ENCODE measurements around the gene MOAP1. TPM values are rescaled to one million over a fixed set of nuclear protein-coding genes. Genes with fewer than 3 reads are reported as not detected.
"Not testable (repeated sequence)": the region's sequence is repeated elsewhere in the genome, so short reads cannot be mapped to it uniquely, and the experiment has no call there.

Gene MOAP1
- total RNA-seq, 2 donors from 2014 or later: 18.3 to 30.2 TPM

DNA sequence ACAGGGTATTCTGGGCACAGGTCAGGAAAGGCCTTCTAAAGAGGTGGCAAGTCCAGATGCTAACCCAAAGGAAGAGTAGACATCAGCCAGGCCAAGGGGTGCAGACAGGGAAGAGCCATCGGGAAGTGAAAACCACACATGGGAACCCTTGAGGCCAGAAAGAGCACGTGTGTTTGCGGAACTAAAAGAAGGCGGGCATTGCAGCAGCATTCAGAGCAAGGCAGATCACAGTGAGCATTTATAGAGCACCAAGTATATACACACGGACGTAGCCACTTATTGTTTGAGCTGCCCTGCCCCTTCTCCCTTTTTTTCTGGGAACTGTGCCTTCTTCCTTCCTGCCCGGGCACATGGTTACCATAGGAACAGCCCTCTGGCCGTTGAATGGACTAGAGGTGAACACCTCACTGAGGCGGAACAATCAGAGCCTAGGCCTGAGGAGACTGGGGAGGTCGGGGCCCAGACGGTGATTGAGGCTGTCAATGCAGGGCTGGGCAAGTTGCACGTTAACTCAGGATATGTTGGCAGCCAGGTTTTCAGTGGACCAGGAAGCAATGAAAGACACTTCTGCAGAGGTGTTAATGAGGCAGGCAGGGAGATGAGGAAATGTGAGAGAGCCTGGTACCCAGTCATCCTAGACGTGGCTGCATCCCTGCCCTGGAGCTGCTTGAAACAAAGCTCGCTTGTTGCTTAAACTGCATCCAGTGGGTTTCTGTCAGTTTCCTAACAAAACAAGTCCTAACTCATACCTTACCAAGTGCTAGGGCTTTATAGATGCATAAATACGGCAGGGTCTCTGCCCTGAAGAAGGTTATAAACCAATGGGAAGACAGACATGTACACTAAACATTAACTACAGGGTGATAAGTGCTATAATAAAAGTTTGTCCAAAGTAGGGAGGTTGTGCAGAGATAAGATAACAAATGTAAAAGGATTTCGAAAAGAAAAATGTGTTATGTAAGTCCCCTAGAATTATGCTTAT lies 34.2 kb downstream of the MOAP1 start:
- Mint-ChIP-seq H3K27ac (no peak overlapping the region), H3K4me3 (no peak overlapping the region), H3K36me3 (no peaks in the 10 kb centered on the region), H3K4me1 (ENCODE audit: low read depth in 2 of 2) (peaks cover 6 to 16% of the 10 kb centered on the region in 2 donors), H3K27me3 (peaks cover 0 to 6% of the 10 kb centered on the region in 2 donors), H3K9me3 (no peaks in the 10 kb centered on the region)
- ATAC-seq (no peak), DNase-seq (ENCODE audit: low spot score) (no peak)

DNA sequence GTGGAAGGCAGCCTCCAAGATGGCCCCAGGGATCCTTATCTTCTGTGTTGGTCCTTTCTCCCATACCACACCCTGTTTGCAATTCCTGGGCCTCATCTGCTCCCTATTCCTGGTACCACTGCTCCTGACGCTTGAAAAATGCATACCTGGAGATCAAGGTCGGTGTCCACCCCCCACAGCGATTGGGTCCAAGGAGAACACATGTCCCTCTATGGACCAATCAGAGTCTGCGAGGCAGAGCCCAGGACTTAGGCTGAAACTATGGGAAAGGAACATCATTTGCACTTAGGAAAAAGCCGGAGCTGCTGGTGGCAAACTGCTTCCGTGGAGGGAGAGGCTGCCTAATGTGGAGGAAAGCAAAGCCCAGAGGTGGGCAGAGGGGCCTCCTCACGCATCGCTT lies 35.7 kb downstream of the MOAP1 start:
- H3K4me3 Mint-ChIP-seq: no peak overlapping the region
- DNase-seq (ENCODE audit: low spot score): no peak
- H3K27ac Mint-ChIP-seq: no peak overlapping the region
- H3K4me1 Mint-ChIP-seq (ENCODE audit: low read depth in 2 of 2): peaks cover 6 to 16% of the 10 kb centered on the region in 2 donors
- no peaks in the 10 kb centered on the region for H3K36me3 Mint-ChIP-seq
- no peak for ATAC-seq
- H3K9me3 Mint-ChIP-seq: no peaks in the 10 kb centered on the region
- peaks cover 0 to 6% of the 10 kb centered on the region in 2 donors for H3K27me3 Mint-ChIP-seq

DNA sequence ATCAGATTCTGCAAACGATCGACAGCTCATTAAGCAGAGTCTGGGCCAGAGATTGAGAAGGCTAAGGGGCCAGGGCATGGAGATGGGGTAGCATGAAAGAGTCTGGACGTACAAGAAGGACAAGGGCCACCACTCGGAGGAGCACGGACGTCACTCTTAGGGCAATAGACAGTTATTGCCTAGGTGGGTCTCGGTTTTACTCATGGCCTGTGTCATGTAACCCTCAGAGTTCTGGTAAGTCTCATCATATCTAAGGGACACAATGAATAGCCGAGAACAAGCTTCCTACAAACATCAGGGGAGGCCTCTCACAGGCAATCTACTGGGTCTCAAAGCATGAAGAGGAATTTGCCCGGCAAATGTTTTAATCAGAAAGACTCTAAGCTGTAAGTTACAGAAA lies 38.6 kb downstream of the MOAP1 start:
- peak in 1 of 2 donors; percentile 82 for ATAC-seq
- peaks cover 3 to 16% of the 10 kb centered on the region in 2 donors for H3K4me1 Mint-ChIP-seq (ENCODE audit: low read depth in 2 of 2)
- H3K27me3 Mint-ChIP-seq: peaks cover 0 to 4% of the 10 kb centered on the region in 2 donors
- peak overlapping the region; percentile 44 for H3K4me3 Mint-ChIP-seq
- H3K36me3 Mint-ChIP-seq: no peaks in the 10 kb centered on the region
- H3K9me3 Mint-ChIP-seq: no peaks in the 10 kb centered on the region
- DNase-seq (ENCODE audit: low spot score): no peak
- H3K27ac Mint-ChIP-seq: peak overlapping the region in 1 of 2 donors; percentile 78

DNA sequence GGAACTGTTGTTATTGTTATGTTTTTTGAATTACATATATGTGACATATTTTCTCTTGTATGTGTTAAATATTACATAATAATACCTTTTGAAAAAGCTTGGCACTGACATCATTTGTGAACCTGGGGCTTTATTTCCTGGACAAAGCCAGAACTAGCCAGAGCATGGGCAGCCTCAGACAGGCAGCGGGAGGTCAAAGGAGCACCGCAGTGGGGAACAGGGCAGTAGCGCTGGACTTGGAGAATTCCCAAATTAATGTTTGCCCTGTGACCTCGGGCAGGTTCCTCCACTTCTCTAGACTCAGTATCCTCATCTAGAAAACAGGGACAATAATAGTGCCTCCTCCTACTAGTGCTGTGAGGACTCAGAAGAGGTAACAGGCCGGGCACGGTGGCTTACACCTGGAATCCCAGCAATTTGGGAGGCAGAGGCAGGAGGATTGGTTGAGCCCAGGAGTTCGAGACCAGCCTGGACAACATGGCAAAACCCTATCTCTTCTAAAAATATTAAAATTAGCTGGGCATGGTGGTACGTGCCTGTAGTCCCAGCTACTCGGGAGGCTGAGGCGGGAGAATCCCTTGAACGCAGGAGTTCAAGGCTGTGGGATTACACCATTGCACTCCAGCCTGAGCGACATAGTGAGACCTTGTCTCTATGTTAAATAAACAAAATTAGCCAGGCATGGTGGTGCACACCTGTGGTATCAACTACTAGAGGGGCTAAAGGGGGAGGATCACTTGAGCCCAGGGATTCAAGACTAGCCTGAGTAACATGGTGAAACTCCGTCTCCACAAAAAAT lies 41.6 kb downstream of the MOAP1 start:
- H3K4me1 Mint-ChIP-seq (ENCODE audit: low read depth in 2 of 2): peaks cover 3 to 10% of the 10 kb centered on the region in 2 donors
- no peak overlapping the region for H3K27ac Mint-ChIP-seq
- H3K36me3 Mint-ChIP-seq: no peaks in the 10 kb centered on the region
- no peak for DNase-seq (ENCODE audit: low spot score)
- H3K4me3 Mint-ChIP-seq: no peak overlapping the region
- no peak for ATAC-seq
- peaks cover 0 to 3% of the 10 kb centered on the region in 2 donors for H3K27me3 Mint-ChIP-seq
- no peaks in the 10 kb centered on the region for H3K9me3 Mint-ChIP-seq

DNA sequence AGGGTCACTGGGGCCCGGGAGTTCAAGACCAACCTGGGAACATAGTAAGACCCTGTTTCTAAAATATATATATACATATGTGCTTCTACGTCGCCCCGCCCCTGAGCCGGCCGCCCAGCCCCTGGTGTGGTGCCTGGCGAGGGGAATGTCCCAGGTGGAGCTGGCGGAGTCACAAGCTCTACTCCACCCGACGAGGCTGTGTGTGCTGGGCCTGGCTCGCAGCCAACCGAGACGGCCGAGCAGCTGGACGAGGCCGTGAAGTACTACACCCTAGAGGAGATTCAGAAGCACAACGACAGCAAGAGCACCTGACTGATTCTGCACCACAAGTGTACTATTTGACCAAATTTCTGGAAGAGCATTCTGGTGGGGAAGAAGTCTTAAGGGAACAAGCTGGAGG lies 46.8 kb downstream of the MOAP1 start:
- H3K36me3 Mint-ChIP-seq: no peaks in the 10 kb centered on the region

DNA sequence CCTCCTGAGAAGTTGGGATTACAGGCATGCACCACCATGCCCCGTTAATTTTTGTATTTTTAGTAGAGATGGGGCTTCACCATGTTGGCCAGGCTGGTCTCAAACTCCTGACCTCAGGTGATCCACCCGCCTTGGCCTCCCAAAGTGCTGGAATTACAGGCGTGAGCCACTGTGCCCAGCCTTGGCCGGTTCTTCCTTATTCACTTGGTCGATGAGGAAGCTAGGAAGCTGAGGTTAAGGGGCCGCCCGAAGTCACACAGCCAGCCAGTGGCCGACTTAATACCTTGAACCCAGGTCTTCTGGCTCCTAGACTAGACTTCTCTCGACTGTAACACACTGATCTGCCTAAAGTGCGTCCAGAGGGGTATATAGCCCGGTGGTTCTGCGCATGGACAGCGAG lies 48.2 kb downstream of the MOAP1 start:
- not testable (repeated sequence) for H3K36me3 Mint-ChIP-seq; H3K9me3 Mint-ChIP-seq; H3K27me3 Mint-ChIP-seq; H3K4me1 Mint-ChIP-seq (ENCODE audit: low read depth in 2 of 2); H3K4me3 Mint-ChIP-seq; DNase-seq (ENCODE audit: low spot score); ATAC-seq; H3K27ac Mint-ChIP-seq

More for the DNA sequence above, 46.8 kb downstream of the MOAP1 start:
- no peak overlapping the region for H3K4me3 Mint-ChIP-seq
- DNase-seq (ENCODE audit: low spot score): no peak
- peaks cover 0 to 3% of the 10 kb centered on the region in 2 donors for H3K27me3 Mint-ChIP-seq
- H3K9me3 Mint-ChIP-seq: no peaks in the 10 kb centered on the region
- no peak overlapping the region for H3K27ac Mint-ChIP-seq
- ATAC-seq: no peak
- H3K4me1 Mint-ChIP-seq (ENCODE audit: low read depth in 2 of 2): peaks cover 3 to 6% of the 10 kb centered on the region in 2 donors

DNA sequence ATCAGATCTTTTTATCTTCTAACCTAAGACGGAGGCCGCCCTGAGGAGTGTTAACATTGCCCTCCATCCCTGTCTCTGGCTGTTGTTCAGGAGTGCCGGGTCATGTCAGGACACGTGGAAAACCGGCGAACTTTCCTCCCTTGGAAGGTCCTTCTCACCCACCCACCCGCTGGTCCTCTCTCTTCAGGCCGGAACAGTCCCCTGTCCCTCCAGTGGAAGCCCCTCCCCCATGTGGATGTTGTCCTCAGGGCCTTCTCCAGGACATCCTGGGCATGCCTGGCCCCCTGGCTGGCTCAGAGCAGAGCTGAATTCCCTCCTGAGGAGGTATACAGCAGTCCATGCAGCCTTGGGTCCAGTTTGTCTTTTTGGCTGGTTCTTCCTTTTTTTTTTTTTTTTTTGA lies 48.7 kb downstream of the MOAP1 start:
- H3K4me1 Mint-ChIP-seq (ENCODE audit: low read depth in 2 of 2): peaks cover 5 to 6% of the 10 kb centered on the region in 2 donors
- no peak overlapping the region for H3K27ac Mint-ChIP-seq

DNA sequence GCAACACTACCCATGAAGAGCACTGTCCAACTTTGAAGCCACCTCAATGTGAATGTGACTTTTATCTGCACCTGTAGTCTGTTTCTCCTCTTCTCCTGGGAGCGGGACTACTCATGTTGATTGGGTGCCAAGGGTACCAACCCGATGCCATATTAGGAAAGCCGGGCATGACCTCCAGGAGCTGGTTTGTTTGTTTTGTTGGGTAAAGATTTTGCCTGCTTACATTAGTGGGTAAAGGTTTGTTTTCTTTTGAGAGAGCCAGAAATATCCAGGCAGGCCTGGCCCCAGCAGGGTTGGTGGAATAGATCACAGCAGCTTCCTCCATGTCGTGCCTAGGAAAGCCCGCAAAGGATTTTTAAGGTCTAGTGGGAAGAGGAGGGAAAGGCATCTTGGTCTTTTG lies 49.3 kb downstream of the MOAP1 start:
- Mint-ChIP-seq H3K4me3 (no peak overlapping the region), H3K4me1 (ENCODE audit: low read depth in 2 of 2) (peaks cover 5 to 6% of the 10 kb centered on the region in 2 donors), H3K27ac (no peak overlapping the region), H3K27me3 (no peaks in the 10 kb centered on the region), H3K36me3 (no peaks in the 10 kb centered on the region), H3K9me3 (no peaks in the 10 kb centered on the region)
- DNase-seq (ENCODE audit: low spot score) (no peak), ATAC-seq (no peak)

More for the DNA sequence above, 48.7 kb downstream of the MOAP1 start:
- ATAC-seq (no peak), DNase-seq (ENCODE audit: low spot score) (peak; percentile 56)
- Mint-ChIP-seq H3K27me3 (peaks cover 0 to 3% of the 10 kb centered on the region in 2 donors), H3K36me3 (no peaks in the 10 kb centered on the region), H3K9me3 (no peaks in the 10 kb centered on the region), H3K4me3 (no peak overlapping the region)

DNA sequence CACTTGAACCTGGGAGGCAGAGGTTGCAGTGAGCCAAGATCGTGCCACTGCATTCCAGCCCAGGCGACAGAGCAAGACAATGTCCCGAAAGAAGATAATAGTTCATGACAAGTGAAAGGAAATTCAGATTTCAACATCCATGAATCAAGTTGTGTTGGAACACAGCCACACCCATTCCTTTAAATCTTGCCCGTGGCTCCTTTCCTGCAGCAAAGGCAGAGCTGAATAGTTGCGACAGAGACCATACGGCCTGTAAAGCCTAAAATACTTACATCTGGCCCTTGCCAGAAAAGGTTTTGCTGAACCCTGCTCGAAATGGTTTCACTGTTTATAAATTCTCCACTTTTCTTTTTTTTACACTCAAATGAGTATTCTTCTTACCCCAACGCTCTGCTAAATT lies 51.2 kb downstream of the MOAP1 start:
- Mint-ChIP-seq H3K4me3 (no peak overlapping the region), H3K4me1 (ENCODE audit: low read depth in 2 of 2) (peaks cover 0 to 2% of the 10 kb centered on the region in 2 donors), H3K27ac (no peak overlapping the region), H3K9me3 (no peaks in the 10 kb centered on the region), H3K27me3 (no peaks in the 10 kb centered on the region), H3K36me3 (no peaks in the 10 kb centered on the region)
- DNase-seq (ENCODE audit: low spot score) (no peak), ATAC-seq (no peak)

DNA sequence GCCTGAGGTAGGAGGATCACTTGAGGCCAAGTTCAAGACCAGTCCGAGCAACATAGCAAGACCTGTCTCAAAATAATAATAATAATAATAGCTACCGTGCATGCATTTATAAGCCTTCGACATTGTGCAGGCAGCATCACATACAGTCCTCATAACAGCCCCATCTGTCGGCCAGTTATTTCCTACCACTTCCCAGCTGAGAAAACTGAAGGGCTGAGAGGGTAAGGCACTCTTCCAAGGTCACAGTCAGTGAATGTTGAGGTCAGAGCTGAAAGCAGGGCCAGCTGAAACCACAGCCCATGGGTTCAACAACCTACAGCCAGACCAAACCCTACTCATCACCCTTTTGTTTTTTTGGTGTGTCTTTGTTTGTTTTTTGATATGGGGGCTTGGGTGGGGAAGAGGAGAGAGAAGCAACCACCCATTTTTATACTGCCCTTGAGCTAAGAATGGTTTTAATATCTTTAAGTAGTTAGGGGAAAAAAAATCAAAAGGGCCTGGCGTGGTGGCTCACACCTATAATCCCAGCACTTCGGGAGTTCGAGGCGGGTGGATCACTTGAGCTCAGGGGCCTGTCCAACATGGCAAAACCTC lies 52.1 kb downstream of the MOAP1 start:
- H3K9me3 Mint-ChIP-seq: no peaks in the 10 kb centered on the region
- no peak overlapping the region for H3K4me3 Mint-ChIP-seq
- peaks cover 0 to 2% of the 10 kb centered on the region in 2 donors for H3K4me1 Mint-ChIP-seq (ENCODE audit: low read depth in 2 of 2)
- H3K27ac Mint-ChIP-seq: no peak overlapping the region
- ATAC-seq (no peak), DNase-seq (ENCODE audit: low spot score) (peak; percentile 55)
- no peaks in the 10 kb centered on the region for H3K36me3 Mint-ChIP-seq
- H3K27me3 Mint-ChIP-seq: peaks cover 0 to 4% of the 10 kb centered on the region in 2 donors

Other genes with a start within 250 kb of the MOAP1 start
- gene ITPK1, start 69.0 kb downstream of the MOAP1 start, total RNA-seq: 10 to 100 TPM; 57.9 to 92.1 TPM
- 10 to 100 TPM in 1 of 2 donors, 1 to 10 TPM in 1; 8.6 to 11.5 TPM for gene LYSET, start 420 bp upstream of the MOAP1 start, total RNA-seq
- 10 to 100 TPM; 12.9 to 15.7 TPM for gene GON7, start 22.2 kb upstream of the MOAP1 start, total RNA-seq
- gene UBR7, start 22.4 kb upstream of the MOAP1 start, total RNA-seq: 10 to 100 TPM; 31.7 to 33.1 TPM
- gene BTBD7, start 148.1 kb upstream of the MOAP1 start, total RNA-seq: 10 to 100 TPM; 25.2 to 31.4 TPM
- not detected for gene COX8C, start 162.3 kb upstream of the MOAP1 start, total RNA-seq
- under 1 TPM; 0.02 to 0.06 TPM for gene UNC79, start 246.0 kb upstream of the MOAP1 start, total RNA-seq